Astrocyte (in vitro differentiated cells and primary cell): ENCODE measurements around the gene NPM3.

Experiments
- EZH2 ChIP-seq: IDR thresholded peaks from 2 replicates; pipeline ENCODE4 v1.6.1; 2012; ENCODE audit warnings: mild to moderate bottlenecking, low read length, inconsistent platforms; ENCODE audit not compliant: insufficient read depth
- TF ChIP-seq, protein P1 (sequence below): IDR thresholded peaks from 2 replicates; pipeline ENCODE4 v1.5.1; 2011; ENCODE audit warnings: low read depth, mild to moderate bottlenecking, inconsistent platforms, low read length, moderate library complexity; ENCODE audit not compliant: insufficient read depth

DNA sequence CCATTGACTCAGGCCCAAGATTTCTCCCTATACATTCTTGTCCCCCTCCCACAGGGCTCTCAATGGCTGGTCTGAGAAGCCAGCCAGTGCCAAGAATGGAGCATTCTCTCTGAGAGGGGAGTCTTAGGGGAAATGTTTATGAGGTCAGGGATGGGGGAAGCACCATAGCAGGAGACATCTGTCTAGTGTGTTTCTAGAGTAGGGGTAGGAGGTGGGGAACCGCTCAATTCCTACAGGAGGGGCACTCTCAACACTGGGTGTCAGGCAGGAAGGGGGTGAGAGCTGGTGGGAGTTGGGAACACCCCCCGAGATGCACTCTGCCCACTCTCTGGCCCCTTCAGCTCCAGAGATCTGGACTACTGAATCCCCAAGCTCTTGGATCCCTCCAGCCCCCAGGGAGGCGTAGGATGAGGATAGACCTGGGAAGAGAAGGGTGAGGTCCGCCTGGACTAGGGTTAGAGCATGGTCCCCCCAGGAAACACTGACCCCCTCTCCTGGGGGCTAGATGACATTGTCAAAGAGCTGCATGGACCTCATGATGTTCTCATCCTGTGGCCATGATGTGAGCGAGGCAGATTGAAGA lies 43.7 kb upstream of the NPM3 start:
- TF ChIP-seq, protein P1, sequence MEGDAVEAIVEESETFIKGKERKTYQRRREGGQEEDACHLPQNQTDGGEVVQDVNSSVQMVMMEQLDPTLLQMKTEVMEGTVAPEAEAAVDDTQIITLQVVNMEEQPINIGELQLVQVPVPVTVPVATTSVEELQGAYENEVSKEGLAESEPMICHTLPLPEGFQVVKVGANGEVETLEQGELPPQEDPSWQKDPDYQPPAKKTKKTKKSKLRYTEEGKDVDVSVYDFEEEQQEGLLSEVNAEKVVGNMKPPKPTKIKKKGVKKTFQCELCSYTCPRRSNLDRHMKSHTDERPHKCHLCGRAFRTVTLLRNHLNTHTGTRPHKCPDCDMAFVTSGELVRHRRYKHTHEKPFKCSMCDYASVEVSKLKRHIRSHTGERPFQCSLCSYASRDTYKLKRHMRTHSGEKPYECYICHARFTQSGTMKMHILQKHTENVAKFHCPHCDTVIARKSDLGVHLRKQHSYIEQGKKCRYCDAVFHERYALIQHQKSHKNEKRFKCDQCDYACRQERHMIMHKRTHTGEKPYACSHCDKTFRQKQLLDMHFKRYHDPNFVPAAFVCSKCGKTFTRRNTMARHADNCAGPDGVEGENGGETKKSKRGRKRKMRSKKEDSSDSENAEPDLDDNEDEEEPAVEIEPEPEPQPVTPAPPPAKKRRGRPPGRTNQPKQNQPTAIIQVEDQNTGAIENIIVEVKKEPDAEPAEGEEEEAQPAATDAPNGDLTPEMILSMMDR = no peak
- TF ChIP-seq EZH2 = no peak
